Esophagus muscularis mucosa (tissue), 4 donors: ENCODE data around the gene PSMB7. TPM values are rescaled to one million over a fixed set of nuclear protein-coding genes. Genes with fewer than 3 reads are reported as not detected.

Source experiments
- DNase-seq: peaks from one replicate; pipeline ENCODE4 v3.0.0-alpha.2; 2017; ENCODE audit errors: extremely low spot score
- H3K27ac ChIP-seq, 4 donors: fragments of 200-600 bp; sonication (generic); replicated peaks in 1 of 4; 1 replicate in 3 of 4; 2 replicates in 1 of 4; pipeline ENCODE4 v1.5.1; 2016 to 2019; ENCODE audit warnings: mild to moderate bottlenecking in 1 of 4
- H3K27me3 ChIP-seq, 4 donors: fragments of 200-600 bp; sonication (generic); one replicate each; pipeline versions ENCODE4 v1.5.1 to v1.6.0; 2016 to 2019
- H3K36me3 ChIP-seq, 4 donors: fragments of 200-600 bp; sonication (generic); one replicate each; pipeline ENCODE4 v1.5.1; 2016 to 2019
- H3K4me1 ChIP-seq, 4 donors: fragments of 200-600 bp; sonication (generic); one replicate each; pipeline ENCODE4 v1.5.1; 2016 to 2019
- H3K4me3 ChIP-seq, 4 donors: fragments of 200-600 bp; sonication (generic); 1 replicate in 2 of 4; 2 replicates in 2 of 4; pipeline ENCODE4 v1.5.1; 2016 to 2019; ENCODE audit warnings: mild to moderate bottlenecking in 4 of 4, moderate library complexity in 1 of 4
- H3K9me3 ChIP-seq, 4 donors: fragments of 200-600 bp; sonication (generic); 1 replicate in 3 of 4; 2 replicates in 1 of 4; pipeline ENCODE4 v1.5.1; 2016 to 2019
- CTCF ChIP-seq, 3 experiments: fragments of 200-600 bp in 2 of 3; fragments of 450-650 bp in 1 of 3; sonication (generic) in 2 of 3; IDR thresholded peaks; one replicate each; pipeline ENCODE4 v1.5.1; 2017 to 2019; ENCODE audit warnings: antibody characterized with exemption in 3 of 3, mild to moderate bottlenecking in 2 of 3, moderate library complexity in 1 of 3
- EP300 ChIP-seq: sonication (generic); formaldehyde crosslinking; IDR thresholded peaks from one replicate; pipeline ENCODE4 v1.6.1; 2017; ENCODE audit warnings: antibody characterized with exemption
- POLR2A ChIP-seq: fragments of 450-650 bp; IDR thresholded peaks from one replicate; pipeline ENCODE4 v1.6.1; 2017; ENCODE audit warnings: antibody characterized with exemption, moderate library complexity, mild to moderate bottlenecking, low read depth
- POLR2AphosphoS5 ChIP-seq, 2 donors: sonication (generic); formaldehyde crosslinking; IDR thresholded peaks; one replicate each; pipeline ENCODE4 v1.6.1; 2017; ENCODE audit warnings: antibody characterized with exemption in 2 of 2
- WGBS: methylation state at CpG from one replicate; pipeline ENCODE4 v1.1.5; 2018; 5-methylcytosine and 5-hydroxymethylcytosine counted together
- intact Hi-C: fragments of 100-400 bp; cut with DNase I; formaldehyde crosslinking; loops from one replicate; pipeline ENCODE4 v1.15.1; 2023
- total RNA-seq, 4 donors: library from RNA; depleted of rRNA; stranded (reverse); fragments of >200 nt; gene quantifications; one replicate each; pipeline versions ENCODE4 v1.1.0 to v1.2.1, GENCODE V29; 2016

Gene PSMB7
- total RNA-seq, 4 donors from 2014 or later = 105 to 124 (median 113) TPM

GRCh38 chr9:124398191-124398935, 16.9 kb downstream of the PSMB7 start:
- intact Hi-C loops = no loop called here
- DNase-seq = no peak
- H3K9me3 ChIP-seq = no peaks in the 10 kb centered on the region
- no peak overlapping the region for H3K27ac ChIP-seq
- WGBS = 76% methylated on average over 8 of the region's 8 CpGs
- H3K4me3 ChIP-seq = no peak overlapping the region
- H3K4me1 ChIP-seq = peaks cover 12 to 41% (median 24%) of the 10 kb centered on the region in 4 donors
- H3K27me3 ChIP-seq = no peaks in the 10 kb centered on the region
- peaks cover 9 to 57% (median 37%) of the 10 kb centered on the region in 4 donors for H3K36me3 ChIP-seq
- TF ChIP-seq CTCF (IDR thresholded peaks at IDR 0.05) = no peak
- no peak for TF ChIP-seq POLR2A
- no peak for TF ChIP-seq EP300

GRCh38 chr9:124395826-124396225, 19.4 kb downstream of the PSMB7 start:
- 86% methylated on average over 3 of the region's 4 CpGs for WGBS
- intact Hi-C loops = no loop called here
- H3K4me1 ChIP-seq = peaks cover 32 to 64% (median 46%) of the 10 kb centered on the region in 4 donors

GRCh38 chr9:124394596-124394995, 20.6 kb downstream of the PSMB7 start:
- DNase-seq = no peak
- Histone ChIP-seq H3K27me3 (no peaks in the 10 kb centered on the region), H3K9me3 (no peaks in the 10 kb centered on the region), H3K4me1 (peaks cover 37 to 57% (median 42%) of the 10 kb centered on the region in 4 donors), H3K4me3 (no peak overlapping the region), H3K27ac (no peak overlapping the region), H3K36me3 (peaks cover 0 to 24% (median 13%) of the 10 kb centered on the region in 4 donors)
- intact Hi-C loops = no loop called here
- 82% methylated on average over 3 of the region's 3 CpGs for WGBS
- TF ChIP-seq CTCF (IDR thresholded peaks at IDR 0.05) = no peak
- no peak for TF ChIP-seq EP300
- no peak for TF ChIP-seq POLR2AphosphoS5 (IDR thresholded peaks at IDR 0.05)
- no peak for TF ChIP-seq POLR2A

More at GRCh38 chr9:124395826-124396225, 19.4 kb downstream of the PSMB7 start:
- no peak for TF ChIP-seq EP300
- TF ChIP-seq CTCF (IDR thresholded peaks at IDR 0.05) = no peak
- TF ChIP-seq POLR2A = no peak
- no peak for TF ChIP-seq POLR2AphosphoS5 (IDR thresholded peaks at IDR 0.05)
- no peak for DNase-seq
- Histone ChIP-seq H3K27me3 (no peaks in the 10 kb centered on the region), H3K4me3 (no peak overlapping the region), H3K9me3 (no peaks in the 10 kb centered on the region), H3K36me3 (peaks cover 0 to 31% (median 16%) of the 10 kb centered on the region in 4 donors), H3K27ac (no peak overlapping the region)

GRCh38 chr9:124394167-124394566, 21.1 kb downstream of the PSMB7 start:
- no peak overlapping the region for H3K27ac ChIP-seq
- 80% methylated on average over 2 of the region's 2 CpGs for WGBS
- intact Hi-C loops = no loop called here
- H3K4me1 ChIP-seq = peaks cover 36 to 57% (median 42%) of the 10 kb centered on the region in 4 donors
- no peak overlapping the region for H3K4me3 ChIP-seq
- no peak for TF ChIP-seq POLR2A
- TF ChIP-seq POLR2AphosphoS5 (IDR thresholded peaks at IDR 0.05) = no peak
- TF ChIP-seq CTCF (IDR thresholded peaks at IDR 0.05) = no peak
- no peak for TF ChIP-seq EP300
- no peak for DNase-seq
- H3K9me3 ChIP-seq = no peaks in the 10 kb centered on the region
- no peaks in the 10 kb centered on the region for H3K27me3 ChIP-seq
- H3K36me3 ChIP-seq = peaks cover 0 to 24% (median 13%) of the 10 kb centered on the region in 4 donors
